ENCODE measurements around the gene PRDM16. TPM values are rescaled to one million over a fixed set of nuclear protein-coding genes. Genes with fewer than 3 reads are reported as not detected.

The PRDM16 gene
- polyA plus RNA-seq, 1 of the 3 experiments (the other 2 are of a cell fraction): not detected

DNA sequence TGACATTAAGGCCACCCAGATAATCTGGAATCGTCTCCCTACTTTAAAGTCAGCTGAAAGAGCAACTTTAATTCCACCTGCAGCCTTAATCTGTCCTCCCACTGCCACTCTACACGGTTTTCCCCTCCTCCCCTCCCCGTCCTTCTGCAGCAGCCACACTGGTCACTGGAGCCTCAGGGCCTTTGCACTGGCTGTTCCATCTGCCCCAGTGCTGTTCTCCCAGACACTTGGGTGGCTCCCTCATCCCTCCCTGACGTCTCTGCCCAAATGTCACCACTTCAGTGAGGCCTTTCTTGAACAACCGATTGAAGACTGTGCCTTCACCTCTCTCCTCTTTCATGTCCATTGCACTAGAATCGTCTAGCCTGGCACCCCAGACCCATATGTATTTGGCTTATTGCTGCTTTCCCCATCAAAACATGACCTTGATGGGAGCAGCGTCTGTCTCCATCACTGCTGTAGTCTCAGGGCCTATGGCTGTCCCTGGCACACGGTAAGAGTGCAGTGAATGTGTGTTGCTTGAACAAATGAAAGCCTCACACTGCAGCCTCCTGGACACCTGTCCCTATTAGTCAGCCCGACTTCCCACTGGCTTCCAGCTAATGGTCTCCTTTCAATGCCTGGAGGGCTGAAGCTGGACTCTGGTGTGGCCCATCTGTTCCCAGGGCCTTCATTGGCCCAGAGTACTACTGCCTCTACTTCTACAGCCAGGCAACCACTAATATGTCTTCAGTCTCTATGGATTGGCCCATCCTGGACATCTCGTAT lies 10.6 kb upstream of the PRDM16 start:
- H3K27ac ChIP-seq (ENCODE audit: low read depth in 2 of 2, low read length in 1 of 2): no peak overlapping the region
- H3K79me2 ChIP-seq (ENCODE audit: insufficient read depth): no peaks in the 10 kb centered on the region
- H3K9ac ChIP-seq: no peak overlapping the region
- H3K9me3 ChIP-seq: no peaks in the 10 kb centered on the region
- H3K9me2 ChIP-seq: no peaks in the 10 kb centered on the region
- WGBS (ENCODE audit: low lambda C conversion rate): 8% methylated on average over 10 of the region's 10 CpGs
- DNase-seq: no peak
- no peak overlapping the region for H3K4me2 ChIP-seq
- H3K4me3 ChIP-seq (ENCODE audit: low read depth in 2 of 2, low read length in 1 of 2): no peak overlapping the region
- H3K4me1 ChIP-seq (ENCODE audit: control insufficient read depth in 1 of 2, insufficient read depth in 2 of 2, low read depth in 1 of 2, low read length in 1 of 2): no peaks in the 10 kb centered on the region
- no peaks in the 10 kb centered on the region for H3F3A ChIP-seq (replicated peaks; ENCODE audit: insufficient read depth)
- POLR2A ChIA-PET: interaction anchor here (0.7 kb wide), 1 partner anchor 280 kb away, joined by 3 read pairs; no protein-coding TSS in a partner anchor
- CTCF ChIA-PET: no interaction called here
- H3K36me3 ChIP-seq (replicated peaks in 1 of 2; ENCODE audit: control insufficient read depth in 1 of 2, insufficient read depth in 2 of 2, low read length in 1 of 2): no peaks in the 10 kb centered on the region
- H4K20me1 ChIP-seq (ENCODE audit: insufficient read depth): no peaks in the 10 kb centered on the region
- no peak overlapping the region for H2AFZ ChIP-seq (ENCODE audit: low read depth)
- TF ChIP-seq JUND (IDR thresholded peaks at IDR 0.05) (no peak), SMC3 (IDR thresholded peaks at IDR 0.05; ENCODE audit: low read depth, low read length) (no peak), EP300 (IDR thresholded peaks at IDR 0.05; ENCODE audit: borderline replicate concordance in 1 of 2, low read depth in 1 of 2, low read length in 1 of 2) (no peak), TCF12 (IDR thresholded peaks at IDR 0.05) (no peak), RXRA (IDR thresholded peaks at IDR 0.05; ENCODE audit: borderline replicate concordance, low read depth) (no peak), FOXJ3 (CRISPR knock-in tag; IDR thresholded peaks at IDR 0.05) (no peak), MEF2A (IDR thresholded peaks at IDR 0.05; ENCODE audit: borderline replicate concordance, low read depth) (no peak), POLR2AphosphoS5 (IDR thresholded peaks at IDR 0.05; ENCODE audit: low read depth, low read length) (no peak), CTCF (IDR thresholded peaks at IDR 0.05) (no peak)
- peaks cover 4% of the 10 kb centered on the region; the same call in 1 of the 2 replicates for H3K27me3 ChIP-seq (ENCODE audit: insufficient read depth)

DNA sequence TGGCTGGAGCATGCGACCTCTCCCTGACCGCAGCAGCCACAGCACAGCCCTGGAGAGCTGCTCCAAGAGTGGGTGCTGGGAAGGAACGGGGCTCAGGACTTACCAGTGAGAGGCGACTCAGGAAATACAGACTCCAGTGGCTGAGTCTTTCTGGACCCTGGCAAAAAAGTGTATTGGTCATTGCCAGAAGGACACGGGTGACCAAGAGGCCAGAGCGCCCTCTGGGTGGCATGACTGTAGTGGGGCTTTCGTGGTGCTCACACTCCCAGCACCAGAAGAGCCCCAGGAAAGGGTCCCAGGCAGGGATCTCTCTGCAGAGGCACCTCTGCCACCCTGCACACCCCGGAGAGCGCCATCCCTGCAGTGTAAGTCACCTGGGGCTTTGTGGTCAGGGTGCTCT lies 8.9 kb upstream of the PRDM16 start:
- CTCF ChIA-PET: no interaction called here
- no peak for DNase-seq
- H4K20me1 ChIP-seq (ENCODE audit: insufficient read depth): no peaks in the 10 kb centered on the region

More for the DNA sequence above, 8.9 kb upstream of the PRDM16 start:
- H3K4me3 ChIP-seq (ENCODE audit: low read depth in 2 of 2, low read length in 1 of 2): no peak overlapping the region
- no peaks in the 10 kb centered on the region for H3K9me2 ChIP-seq
- WGBS (ENCODE audit: low lambda C conversion rate): no CpG with 5 or more reads among the region's 9 CpGs
- peaks cover 21% of the 10 kb centered on the region for H3K27me3 ChIP-seq (ENCODE audit: insufficient read depth)
- no peak overlapping the region for H3K9ac ChIP-seq
- no peaks in the 10 kb centered on the region for H3F3A ChIP-seq (replicated peaks; ENCODE audit: insufficient read depth)
- TF ChIP-seq GABPA (IDR thresholded peaks at IDR 0.05; ENCODE audit: low read depth) (no peak), TCF12 (IDR thresholded peaks at IDR 0.05) (no peak), RCOR1 (IDR thresholded peaks at IDR 0.05; ENCODE audit: low read length) (no peak), TAF1 (IDR thresholded peaks at IDR 0.05; ENCODE audit: borderline replicate concordance, low read depth, low read length) (no peak), JUND (IDR thresholded peaks at IDR 0.05) (no peak), MAX (IDR thresholded peaks at IDR 0.05; ENCODE audit: low read depth) (no peak), RXRA (IDR thresholded peaks at IDR 0.05; ENCODE audit: borderline replicate concordance, low read depth) (no peak)
- no peak overlapping the region for H2AFZ ChIP-seq (ENCODE audit: low read depth)
- no peaks in the 10 kb centered on the region for H3K9me3 ChIP-seq
- POLR2A ChIA-PET: no interaction called here
- no peak overlapping the region for H3K27ac ChIP-seq (ENCODE audit: low read depth in 2 of 2, low read length in 1 of 2)
- no peaks in the 10 kb centered on the region for H3K36me3 ChIP-seq (replicated peaks in 1 of 2; ENCODE audit: control insufficient read depth in 1 of 2, insufficient read depth in 2 of 2, low read length in 1 of 2)
- H3K4me1 ChIP-seq (ENCODE audit: control insufficient read depth in 1 of 2, insufficient read depth in 2 of 2, low read depth in 1 of 2, low read length in 1 of 2): no peaks in the 10 kb centered on the region
- H3K79me2 ChIP-seq (ENCODE audit: insufficient read depth): no peaks in the 10 kb centered on the region
- H3K4me2 ChIP-seq: no peak overlapping the region

Data from SK-N-SH (cell line).